Activated naive CD4-positive, alpha-beta T cell treated with anti-CD3 and anti-CD28 coated beads, Interleukin-2, amount 50 U/mL, for 16 hours (primary cell): ENCODE data around the gene PTPN9.
A peak's percentile ranks its signal among the peaks of the same experiment; 100 is the strongest.
"Not testable (repeated sequence)": the region's sequence is repeated elsewhere in the genome, so short reads cannot be mapped to it uniquely, and the experiment has no call there.

Experiments used
- DNase-seq: peaks from one replicate; pipeline ENCODE4 v3.0.0-alpha.2; 2020

PTPN9 gene

DNA sequence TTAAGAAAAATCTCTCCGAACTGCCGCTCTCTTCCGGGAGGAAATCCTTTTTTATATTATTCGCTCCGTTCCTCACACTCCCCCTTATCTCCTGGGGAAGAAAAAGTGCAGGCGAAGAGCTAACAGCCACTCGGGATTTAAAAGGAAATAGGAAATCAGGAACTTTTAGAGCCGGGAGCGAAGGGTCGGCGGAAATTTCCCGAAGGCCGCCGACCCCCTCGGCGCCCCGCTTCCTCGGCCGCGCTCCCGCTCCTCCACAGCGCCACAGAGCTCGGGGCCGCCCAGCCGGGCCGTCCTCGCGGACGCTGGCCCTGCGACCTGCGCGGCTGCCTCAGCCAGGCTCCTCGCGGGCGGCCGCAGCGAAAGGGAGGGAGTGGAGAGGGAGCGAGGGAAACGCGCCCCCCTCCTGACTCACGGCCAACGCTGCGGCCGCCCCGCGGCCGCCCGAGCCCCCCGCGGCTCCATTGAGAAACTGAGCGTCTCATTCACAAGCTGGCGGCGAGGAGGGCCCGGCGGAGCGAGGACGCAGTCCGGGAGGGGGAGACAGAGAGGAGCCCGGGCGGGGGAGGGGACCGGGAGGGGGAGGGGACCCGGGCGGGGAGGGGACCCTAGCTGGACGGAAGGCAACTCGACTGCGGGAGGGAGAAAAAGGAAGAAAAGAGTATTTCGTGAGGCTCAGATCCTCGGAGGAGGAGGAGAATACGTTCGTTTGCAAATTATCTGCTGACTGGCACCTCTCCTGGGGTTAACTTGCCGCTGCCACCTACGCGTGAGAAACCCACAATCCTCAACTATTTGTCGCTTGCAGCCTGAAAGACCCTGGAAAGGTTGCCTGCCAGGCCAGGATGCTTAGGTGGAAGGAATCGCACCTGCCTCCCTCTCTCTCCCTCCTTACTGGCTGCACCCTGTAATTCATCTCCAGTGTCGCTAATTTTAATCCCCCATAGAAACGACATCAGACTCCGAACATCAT is at the start of gene PTPN9:
PTPN9 (minus strand) TSS at position 368 of the 973 bp plus-strand sequence. CDS start 539 bp downstream, outside the sequence.
- DNase-seq: peak; percentile 72

DNA sequence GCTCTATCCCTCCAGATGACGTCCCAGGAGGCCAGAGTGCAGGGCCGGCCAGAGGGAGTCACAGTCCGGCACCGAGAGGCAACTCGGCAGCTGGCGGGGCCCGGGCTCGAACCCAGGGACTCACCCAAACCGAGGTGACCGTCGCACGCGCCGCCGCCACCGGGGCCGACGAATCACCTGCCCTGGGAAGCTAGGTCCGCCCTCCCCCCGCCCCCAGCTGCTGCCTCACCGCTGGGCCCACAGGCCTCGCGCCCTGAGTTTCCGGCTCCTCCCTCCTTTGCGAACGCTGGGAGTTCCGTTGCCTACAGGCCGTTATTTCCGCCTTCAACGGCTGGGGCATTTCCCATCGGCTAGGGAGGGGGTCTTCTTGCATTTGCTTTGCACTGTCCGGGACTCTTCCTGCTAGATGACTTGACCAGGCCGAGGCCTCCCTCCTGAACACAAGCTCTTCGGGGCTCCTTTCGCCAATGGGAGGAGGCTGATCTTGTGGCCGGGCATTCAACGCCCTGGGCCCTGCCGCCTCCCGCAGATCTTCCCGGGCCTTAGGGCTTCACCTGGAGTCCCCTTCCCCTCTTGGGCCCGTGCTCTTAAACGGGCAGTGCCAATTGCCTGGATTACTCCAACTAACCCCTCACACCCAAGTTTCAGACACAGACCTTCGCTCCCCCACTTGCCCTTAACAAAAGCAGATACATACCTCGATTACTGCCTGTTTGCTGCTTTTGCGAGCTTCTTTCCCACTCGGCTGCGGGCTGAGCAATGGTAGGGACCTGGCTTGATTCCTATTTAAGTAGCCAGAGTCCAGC is 46.6 kb upstream of the PTPN9 start, which contains the start of gene SNUPN:
SNUPN (minus strand) TSS at position 184 of the 806 bp plus-strand sequence. CDS start 4,674 bp downstream, outside the sequence.
- DNase-seq: peak; percentile 94

DNA sequence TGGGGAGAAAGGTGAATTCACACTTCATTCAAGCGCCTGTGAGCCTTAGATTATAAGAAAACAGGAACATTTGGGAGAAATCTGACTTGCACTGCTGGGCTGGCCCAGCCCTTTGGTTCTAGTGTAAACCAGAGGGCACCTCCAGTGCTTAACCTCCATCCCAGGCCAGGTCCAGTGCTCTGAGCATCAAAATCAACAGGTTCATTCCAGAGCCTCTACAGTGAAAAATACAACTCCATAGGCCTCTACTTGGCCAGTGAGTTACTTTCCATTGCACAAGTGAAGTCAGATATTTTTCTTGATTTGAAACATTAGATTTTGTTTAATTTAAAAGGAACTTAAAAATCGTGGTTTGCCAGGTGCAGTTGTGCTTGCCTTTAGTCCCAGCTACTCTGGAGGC is 43.4 kb upstream of the PTPN9 start:
- DNase-seq: no peak

DNA sequence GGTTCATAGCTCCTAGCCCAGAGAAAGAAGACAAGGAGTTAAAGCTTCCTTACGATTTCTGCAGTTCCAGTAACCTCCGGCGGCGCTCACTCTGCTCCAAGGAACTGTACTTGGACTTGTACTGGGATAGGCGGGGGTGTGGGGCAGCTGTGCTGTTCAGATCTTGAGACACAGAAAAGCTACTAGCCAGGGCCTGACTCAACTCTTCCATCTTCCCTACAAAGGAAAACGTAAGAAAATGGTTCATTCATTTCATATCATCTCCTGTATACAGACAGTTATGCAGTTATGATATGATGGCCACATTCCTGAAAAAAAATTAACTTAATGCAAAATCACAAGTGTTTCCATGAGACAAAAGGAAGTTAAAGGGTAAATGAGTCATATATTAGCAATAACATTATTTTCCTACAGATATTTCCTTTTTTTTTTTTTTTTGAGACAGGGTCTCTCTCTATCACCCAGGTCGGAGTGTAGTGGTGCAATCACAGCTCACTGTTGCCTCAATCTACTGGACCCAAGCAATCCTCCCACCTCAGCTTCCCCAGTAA is 41.8 kb upstream of the PTPN9 start:
- no peak for DNase-seq

DNA sequence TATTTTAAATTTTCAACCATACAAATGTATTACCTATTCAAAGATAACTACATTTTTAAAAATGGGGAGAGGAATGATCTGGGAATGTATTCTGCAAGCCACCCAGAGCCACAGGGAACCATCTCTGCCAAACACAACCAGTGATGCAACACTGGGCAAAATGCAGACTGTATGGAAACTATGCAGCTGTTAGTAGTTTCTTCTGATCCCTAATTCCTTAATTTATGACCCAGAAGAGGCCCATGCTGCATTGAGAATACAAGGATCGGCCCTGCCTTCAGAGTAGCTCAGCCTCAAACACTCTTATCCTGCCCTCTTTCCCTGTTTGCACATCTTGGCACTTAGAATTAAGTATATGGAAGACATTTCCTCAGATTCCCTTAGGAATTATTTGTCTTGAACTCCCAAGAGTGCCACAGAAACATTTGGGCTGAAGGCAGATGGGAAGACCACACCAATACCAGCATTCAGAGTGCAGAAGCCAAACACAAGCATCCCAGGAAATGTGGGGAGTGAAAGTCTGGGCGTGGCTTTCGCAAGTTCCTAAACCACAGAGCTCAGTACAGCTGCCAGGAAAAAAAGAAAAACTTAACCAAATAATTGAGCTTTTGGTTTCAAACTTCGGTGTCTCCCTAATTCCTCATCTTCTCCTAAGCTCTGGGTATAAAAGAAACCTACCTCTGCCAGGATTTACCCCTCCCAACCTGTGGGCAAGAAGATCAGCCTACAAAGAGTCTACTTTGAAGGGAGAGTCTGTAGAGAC is 41.1 kb upstream of the PTPN9 start:
- no peak for DNase-seq

DNA sequence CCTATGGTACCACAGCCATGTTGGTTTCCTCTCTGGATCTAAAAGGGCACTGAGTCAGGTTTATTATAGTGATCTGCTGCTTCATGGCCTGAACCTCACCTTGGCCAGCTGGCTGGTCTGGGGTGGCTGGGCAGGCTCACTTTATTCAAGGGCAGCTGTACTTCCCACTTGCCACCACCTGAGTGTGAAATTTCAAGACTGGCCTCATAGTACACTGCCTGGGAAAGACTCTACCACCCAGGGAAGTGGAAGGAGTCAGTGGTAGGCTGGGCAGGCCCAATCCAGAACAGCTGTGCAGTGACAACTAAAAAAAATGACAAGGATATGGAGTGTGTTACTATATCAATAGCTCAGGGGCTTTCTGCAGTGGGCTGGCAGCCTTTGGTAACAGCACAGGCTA is 37.7 kb upstream of the PTPN9 start:
- DNase-seq: no peak

DNA sequence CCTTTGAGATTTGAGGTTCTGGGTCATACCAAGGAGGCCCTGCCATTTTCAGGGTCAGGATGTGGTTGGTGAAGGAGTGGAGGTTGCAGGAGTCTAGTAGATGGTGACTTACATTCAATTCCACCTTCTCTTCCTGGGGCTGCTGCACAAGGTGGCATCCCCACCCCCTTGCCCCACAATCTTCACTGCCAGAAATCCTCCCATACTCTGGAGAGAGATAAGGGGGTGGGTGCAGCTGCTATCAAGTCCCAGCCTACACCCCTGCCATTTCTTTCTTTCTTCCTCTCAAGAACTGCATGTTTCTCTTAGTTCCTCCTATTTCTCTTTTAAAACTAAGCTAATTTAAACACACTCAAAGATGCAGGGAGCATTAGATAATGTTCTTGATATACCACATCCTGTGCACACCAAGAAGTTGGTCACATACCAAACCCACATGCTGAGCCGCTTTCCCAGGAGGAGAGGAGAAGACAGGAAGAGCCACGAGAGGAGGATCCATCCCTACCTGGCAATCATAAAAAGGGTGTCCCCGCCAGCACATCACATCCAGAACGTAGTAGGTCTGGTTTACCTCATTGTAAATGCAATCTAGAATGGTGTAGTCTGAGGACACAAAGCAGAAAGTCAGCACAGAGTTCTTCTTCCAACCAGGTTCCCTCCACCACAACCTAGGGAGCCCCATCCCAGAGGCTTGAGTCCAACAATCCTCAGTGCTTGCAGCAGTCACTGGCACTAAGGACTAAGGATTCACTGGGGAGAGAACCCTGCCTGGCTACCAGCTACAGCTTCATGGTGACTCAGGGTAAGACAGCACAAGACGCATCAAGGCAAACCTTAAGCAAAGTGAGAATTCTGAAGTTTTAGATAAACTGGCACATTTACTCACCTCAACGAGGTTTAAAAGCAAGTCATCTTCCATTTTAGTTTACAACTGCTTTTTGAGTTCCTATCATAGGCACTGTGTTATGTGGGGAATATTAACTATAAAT is 27.9 kb upstream of the PTPN9 start:
- no peak for DNase-seq

DNA sequence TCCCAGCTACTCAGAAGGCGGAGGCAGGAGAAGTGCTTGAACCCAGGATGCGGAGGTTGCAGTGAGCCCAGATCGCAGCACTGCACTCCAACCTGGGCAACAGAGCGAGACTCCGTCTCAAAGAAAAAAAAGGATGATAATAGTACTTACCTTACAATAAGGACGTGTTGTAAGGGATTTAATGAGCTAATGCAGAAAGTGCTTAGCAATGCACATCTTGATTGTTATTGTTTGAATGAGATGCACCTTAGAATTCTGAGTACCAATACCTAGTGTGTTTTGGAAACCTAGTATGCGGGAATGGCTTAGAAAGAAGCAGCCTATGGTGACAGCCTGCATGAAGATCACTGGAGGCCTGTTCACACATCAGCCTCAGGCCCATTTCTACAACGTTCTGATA is 26.9 kb upstream of the PTPN9 start:
- DNase-seq: no peak

DNA sequence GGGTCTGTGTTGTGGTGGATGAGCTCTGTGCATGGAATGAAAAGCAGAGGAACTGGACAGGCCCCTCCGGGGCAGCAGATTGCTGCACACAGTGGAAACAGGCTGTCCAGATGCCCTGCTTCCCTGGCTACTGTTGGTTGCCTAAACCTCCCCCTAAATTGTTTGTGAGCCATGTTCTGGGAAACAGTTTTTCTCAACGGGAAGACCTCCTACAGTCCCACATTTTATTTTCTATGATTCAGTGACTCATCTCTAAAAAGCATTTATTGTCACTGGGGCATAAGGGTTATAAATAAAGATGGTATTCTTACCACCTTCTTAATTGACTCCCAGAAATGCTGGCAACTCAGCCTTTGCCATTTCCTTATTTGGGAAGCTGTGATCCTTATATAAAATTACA is 20.3 kb upstream of the PTPN9 start:
- DNase-seq: no peak

DNA sequence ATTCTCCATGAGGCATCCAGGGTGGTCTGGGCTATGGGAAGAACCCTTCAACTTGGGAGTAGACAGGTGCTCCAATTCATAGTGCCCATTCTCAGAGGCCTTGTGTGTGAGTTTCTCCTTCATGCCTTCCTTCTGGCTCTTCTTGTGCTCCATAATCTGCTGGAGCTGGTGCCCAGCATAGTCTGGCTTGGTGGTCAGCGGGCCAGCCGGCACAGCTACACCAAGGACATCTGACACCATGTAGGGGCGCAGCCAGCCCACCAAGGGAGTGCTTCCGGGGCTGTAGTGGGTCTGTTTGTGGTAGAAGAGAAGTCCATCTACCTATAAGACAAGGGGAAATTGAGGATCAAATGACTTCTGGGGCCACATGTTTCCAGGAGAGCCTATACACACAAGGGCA is 19.2 kb upstream of the PTPN9 start:
- DNase-seq: no peak

DNA sequence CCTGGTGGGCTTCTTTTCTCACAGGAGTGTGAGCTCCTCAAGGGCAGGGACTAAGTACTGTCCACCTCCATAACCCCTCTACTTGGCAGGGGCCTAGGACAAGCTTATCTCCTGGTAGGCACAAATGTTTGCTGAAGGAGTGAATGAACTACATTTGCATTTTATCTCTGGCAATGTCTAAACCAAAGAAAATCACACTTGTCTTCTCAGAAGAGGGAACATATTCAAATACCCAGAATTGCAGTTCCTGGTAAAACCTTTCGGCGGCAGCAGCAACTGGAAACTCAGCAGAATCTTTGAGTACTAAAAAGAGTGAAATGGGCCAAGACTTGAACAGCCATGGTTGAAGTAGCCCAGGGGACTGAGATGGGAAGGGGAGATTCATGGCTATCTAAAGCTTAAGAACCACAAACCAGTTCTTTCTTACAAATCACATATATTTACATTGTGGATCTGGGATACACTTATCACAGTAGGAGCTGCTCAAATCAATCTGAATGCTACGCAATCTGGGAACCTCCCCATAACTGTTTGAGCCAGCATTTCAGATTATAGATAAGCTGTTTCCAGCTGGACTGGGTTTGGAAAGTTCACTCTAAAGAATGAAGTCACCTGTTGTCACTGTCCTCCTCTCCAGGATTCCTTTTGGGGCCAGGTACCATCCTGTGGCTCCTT is 18.7 kb upstream of the PTPN9 start:
- no peak for DNase-seq

DNA sequence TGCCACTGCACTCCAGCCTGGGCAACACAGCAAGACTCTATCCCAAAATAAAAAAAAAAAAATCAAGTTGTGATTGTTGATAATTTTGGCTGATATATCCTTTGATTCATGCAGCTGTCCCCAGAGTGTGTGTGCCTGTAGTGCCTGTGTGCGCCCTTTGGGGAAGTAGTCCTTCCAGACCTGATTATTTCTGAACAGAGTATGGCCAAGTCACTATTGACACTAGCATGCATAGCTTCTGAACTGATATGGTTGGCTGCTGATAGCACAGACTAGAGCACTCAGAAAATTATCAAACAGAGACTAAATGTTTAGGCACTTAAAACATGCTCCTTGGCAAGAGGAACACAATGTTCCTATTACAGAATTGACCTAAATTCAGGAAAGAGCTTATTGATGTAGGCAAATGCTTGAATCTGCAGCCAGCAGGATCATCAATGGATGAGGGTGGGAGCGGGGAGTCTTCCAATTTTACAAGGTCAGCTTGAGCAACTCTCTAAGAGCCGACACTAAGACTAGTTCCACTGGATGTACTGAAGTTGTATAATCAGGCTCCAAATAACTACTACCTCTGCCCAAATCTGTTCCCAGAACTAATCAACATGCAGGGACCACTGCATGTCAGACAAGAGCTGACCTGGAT is 17.7 kb upstream of the PTPN9 start:
- no peak for DNase-seq

DNA sequence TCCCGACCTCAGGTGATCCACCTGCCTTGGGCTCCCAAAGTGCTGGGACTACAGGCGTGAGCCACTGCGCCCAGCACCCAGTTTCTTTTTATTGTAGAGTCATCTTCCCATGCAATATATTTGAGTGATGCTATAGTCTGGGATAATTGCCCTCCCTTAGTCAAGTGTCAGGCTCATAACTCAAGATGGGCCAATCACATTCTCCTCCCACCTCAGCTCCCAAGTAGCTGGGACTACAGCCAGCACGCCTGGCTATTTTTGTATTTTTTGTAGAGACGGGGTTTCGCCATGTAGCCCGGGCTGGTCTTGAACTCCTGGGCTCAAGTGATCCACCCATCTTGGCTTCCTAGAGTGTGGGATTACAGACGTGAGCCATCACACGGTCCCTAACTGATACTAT is 15.2 kb upstream of the PTPN9 start:
- DNase-seq: no peak

DNA sequence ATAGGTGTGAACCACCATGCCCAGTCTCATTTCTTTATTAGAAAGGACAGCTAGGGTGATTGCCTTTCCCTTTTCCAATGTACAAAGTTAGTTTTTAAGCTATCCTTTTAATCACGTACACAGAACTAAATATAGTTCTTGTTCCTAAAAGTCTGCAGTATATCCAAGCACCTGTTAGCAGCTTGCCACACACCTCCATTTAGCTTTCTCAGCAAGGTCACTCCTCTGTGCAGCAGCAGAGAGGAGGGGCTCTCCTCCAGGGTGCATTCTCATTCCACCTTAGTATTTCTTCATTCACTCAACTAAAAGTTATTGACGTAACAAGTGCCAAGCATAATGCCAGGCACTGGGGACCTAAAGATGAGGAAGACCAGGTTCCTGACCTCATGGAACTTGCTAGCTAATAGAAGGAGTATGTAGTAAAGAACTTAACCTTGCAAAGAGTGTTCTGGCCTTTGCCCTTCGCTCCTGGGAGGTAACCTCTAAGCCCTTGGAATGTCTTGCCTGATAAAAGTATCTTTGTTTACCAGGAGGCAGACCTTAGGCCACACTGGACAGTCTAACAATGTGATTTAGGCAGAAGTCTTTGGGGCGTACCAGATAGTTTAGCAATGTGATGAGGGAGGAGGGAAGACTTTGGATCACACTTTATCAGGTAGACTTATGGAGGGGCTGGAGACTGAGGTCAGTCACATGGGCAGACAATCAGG is 12.7 kb upstream of the PTPN9 start:
- no peak for DNase-seq

DNA sequence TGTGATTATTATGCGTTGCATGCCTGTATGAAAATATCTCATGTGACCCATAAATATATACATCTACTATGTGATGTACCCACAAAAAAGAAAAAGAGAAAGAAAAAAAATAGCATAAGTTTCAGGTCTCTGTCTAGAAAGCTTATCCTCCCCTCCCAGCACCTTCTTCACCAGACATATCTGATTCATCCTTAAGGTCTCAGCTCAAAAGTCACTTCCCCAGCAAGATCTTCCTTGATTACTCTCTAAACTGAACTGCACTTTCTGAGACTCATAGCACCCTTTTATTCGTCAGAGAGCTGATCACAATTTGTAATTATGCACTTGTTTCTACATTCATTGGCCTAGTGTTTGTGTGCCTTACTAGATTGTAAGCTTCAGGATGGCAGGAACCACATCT is 11.1 kb upstream of the PTPN9 start:
- DNase-seq: no peak

DNA sequence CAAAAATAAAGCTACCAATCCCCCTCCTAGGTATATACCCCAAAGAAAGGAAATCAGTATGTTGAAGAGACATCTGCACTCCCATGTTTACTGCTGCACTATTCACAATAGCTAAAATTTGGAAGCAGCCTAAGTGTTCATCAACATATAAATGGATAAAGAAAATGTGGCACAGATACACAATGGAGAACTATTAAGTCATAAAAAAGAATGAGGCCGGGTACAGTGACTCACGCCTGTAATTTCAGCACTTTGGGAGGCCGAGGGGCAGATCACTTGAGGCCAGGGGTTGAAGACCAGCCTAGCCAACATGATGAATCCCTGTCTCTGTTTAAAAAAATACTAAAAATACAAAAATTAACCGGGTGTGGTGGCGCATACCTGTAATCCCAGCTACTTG is 10.0 kb upstream of the PTPN9 start:
- no peak for DNase-seq

DNA sequence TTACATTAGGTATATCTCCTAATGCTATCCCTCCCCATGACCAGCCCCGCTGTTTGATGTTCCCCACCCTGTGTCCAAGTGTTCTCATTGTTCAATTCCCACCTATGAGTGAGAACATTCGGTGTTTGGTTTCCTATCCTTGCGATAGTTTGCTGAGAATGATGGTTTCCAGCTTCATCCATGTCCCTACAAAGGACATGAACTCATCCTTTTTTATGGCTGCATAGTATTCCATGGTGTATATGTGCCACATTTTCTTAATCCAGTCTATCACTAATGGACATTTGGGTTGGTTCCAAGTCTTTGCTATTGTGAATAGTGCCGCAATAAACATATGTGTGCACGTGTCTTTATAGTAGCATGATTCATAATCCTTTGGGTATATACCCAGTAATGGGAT is 7.3 kb upstream of the PTPN9 start:
- not testable (repeated sequence) for DNase-seq

DNA sequence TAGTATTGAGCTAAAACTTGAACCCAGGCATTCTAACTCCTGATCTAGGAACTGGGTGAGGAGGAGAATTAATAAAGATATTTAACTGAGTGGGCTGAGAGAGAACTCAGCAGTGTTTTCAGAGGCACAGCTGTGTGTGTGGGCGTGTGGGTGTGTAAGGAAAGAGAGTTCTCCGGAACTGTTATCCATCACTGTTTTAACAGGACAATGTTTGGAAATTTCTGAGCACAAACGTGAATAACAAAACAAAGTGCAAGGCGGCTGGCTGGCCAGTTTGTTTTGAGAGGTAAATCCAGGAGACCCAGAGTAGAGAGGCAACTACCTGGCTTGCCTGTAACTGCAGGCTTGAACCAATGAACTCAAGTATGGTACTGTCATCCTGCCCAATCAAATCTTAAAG is 5.0 kb upstream of the PTPN9 start:
- DNase-seq: no peak

DNA sequence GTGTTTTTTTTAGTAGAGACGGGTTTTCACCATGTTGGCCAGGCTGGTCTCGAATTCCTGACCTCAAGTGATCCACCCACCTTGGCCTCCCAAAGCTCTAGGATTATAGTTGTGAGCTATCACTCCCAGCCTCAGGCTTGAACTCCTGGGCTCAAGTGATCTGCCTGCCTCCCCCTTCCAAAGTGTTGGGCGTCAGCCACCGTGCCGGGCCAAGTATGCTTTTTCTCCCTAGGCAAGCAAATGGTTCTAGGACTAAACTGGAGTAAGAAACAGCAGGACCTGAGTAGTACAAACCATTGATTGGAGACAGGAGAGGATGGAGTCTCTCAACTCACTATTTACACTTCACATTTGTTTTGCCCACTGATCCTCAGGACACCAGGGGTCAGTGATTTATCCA is 4.6 kb upstream of the PTPN9 start:
- DNase-seq: no peak

DNA sequence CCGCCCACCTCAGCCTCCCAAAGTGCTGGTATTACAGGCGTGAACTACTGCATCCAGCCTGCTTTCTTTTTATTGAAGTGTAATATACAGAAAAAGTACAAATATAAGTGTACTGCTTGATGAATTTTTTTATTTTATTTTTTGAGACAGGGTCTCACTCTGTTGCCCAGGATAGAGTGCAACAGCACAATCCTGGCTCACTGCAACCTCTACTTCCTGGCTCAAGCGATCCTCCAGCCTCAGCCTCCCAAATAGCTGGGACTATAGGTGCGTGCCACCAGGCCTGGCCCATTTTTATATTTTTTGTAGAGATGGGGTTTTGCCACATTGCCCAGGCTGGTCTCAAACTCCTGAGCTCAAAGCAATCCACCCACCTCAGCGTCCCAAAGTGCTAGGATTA is 3.8 kb upstream of the PTPN9 start:
- DNase-seq: not testable (repeated sequence)
